H9 (cell line): ENCODE measurements around the gene UBQLN4. TPM values are rescaled to one million over a fixed set of nuclear protein-coding genes. Genes with fewer than 3 reads are reported as not detected.

ENCODE experiments used
- DNase-seq: peaks from one replicate; pipeline ENCODE4 v3.0.0-alpha.2; 2017
- H2AFZ ChIP-seq: one replicate; pipeline ENCODE4 v1.6.1; 2013; ENCODE audit warnings: mild to moderate bottlenecking, low read length, control low read depth, moderate library complexity
- H2AK5ac ChIP-seq: 2 replicates; pipeline ENCODE4 v1.6.1; 2013; ENCODE audit warnings: low read length, control low read depth, mixed read lengths; ENCODE audit not compliant: insufficient read length
- H2BK120ac ChIP-seq: one replicate; pipeline ENCODE4 v1.6.1; 2013; ENCODE audit warnings: low read depth, mild to moderate bottlenecking, low read length, control low read depth, inconsistent platforms; ENCODE audit not compliant: poor library complexity, severe bottlenecking
- H2BK12ac ChIP-seq: 2 replicates; pipeline ENCODE4 v1.6.1; 2013; ENCODE audit warnings: low read length, control low read depth, mixed read lengths, low read depth; ENCODE audit not compliant: insufficient read length
- H2BK15ac ChIP-seq: 2 replicates; pipeline ENCODE4 v1.6.1; 2013; ENCODE audit warnings: low read depth, low read length, control low read depth
- H2BK20ac ChIP-seq: one replicate; pipeline ENCODE4 v1.6.1; 2013; ENCODE audit warnings: low read depth, mild to moderate bottlenecking, low read length, control low read depth, inconsistent platforms; ENCODE audit not compliant: poor library complexity, severe bottlenecking
- H2BK5ac ChIP-seq: 2 replicates; pipeline ENCODE4 v1.6.1; 2013; ENCODE audit warnings: low read length, control low read depth, mixed read lengths; ENCODE audit not compliant: insufficient read length
- H3K14ac ChIP-seq: 2 replicates; pipeline ENCODE4 v1.6.1; 2013; ENCODE audit warnings: low read length, control low read depth; ENCODE audit not compliant: insufficient read depth
- H3K18ac ChIP-seq: 2 replicates; pipeline ENCODE4 v1.6.1; 2013; ENCODE audit warnings: low read depth, mild to moderate bottlenecking, mixed read lengths, low read length, control low read depth; ENCODE audit not compliant: insufficient read length
- H3K23ac ChIP-seq: 2 replicates; pipeline ENCODE4 v1.6.1; 2013; ENCODE audit warnings: low read length, control low read depth, mixed read lengths, low read depth; ENCODE audit not compliant: insufficient read length
- H3K23me2 ChIP-seq: 2 replicates; pipeline ENCODE4 v1.6.1; 2013; ENCODE audit warnings: low read depth, mild to moderate bottlenecking, mixed read lengths, low read length, control low read depth; ENCODE audit not compliant: insufficient read length, poor library complexity, severe bottlenecking
- H3K27ac ChIP-seq: 2 replicates; pipeline ENCODE4 v1.5.1; 2013; ENCODE audit warnings: low read length, control low read depth, mixed read lengths, low read depth; ENCODE audit not compliant: insufficient read length
- H3K27me3 ChIP-seq: 2 replicates; pipeline ENCODE4 v1.6.1; 2013; ENCODE audit warnings: low read length, control low read depth, inconsistent platforms; ENCODE audit not compliant: insufficient read depth
- H3K4ac ChIP-seq: 2 replicates; pipeline ENCODE4 v1.6.1; 2013; ENCODE audit warnings: low read depth, mild to moderate bottlenecking, control low read depth, inconsistent platforms, low read length, moderate library complexity
- H3K4me1 ChIP-seq: 2 replicates; pipeline ENCODE4 v1.6.1; 2013; ENCODE audit warnings: low read length, control low read depth, inconsistent platforms; ENCODE audit not compliant: insufficient read depth
- H3K4me2 ChIP-seq: 2 replicates; pipeline ENCODE4 v1.6.1; 2013; ENCODE audit warnings: low read length, control low read depth, mixed read lengths; ENCODE audit not compliant: insufficient read length, insufficient read depth
- H3K56ac ChIP-seq: 2 replicates; pipeline ENCODE4 v1.6.1; 2013; ENCODE audit warnings: low read depth, mild to moderate bottlenecking, mixed read lengths, low read length, control low read depth; ENCODE audit not compliant: insufficient read length
- H3K79me1 ChIP-seq: 2 replicates; pipeline ENCODE4 v1.6.1; 2013; ENCODE audit warnings: low read depth, mild to moderate bottlenecking, moderate library complexity, low read length, control low read depth, inconsistent platforms; ENCODE audit not compliant: insufficient read depth, poor library complexity, severe bottlenecking
- H3K79me2 ChIP-seq: 2 replicates; pipeline ENCODE4 v1.6.1; 2013; ENCODE audit warnings: low read length, control low read depth, inconsistent platforms; ENCODE audit not compliant: insufficient read depth
- H3K9ac ChIP-seq: 2 replicates; pipeline ENCODE4 v1.6.1; 2013; ENCODE audit warnings: low read length, control low read depth, mixed read lengths; ENCODE audit not compliant: insufficient read length; ENCODE audit errors: extremely low read depth
- H3K9me3 ChIP-seq: one replicate; pipeline ENCODE4 v1.6.1; 2013; ENCODE audit warnings: low read depth, low read length, inconsistent platforms; ENCODE audit not compliant: control insufficient read depth
- H3T11ph ChIP-seq: one replicate; pipeline ENCODE4 v1.6.1; 2013; ENCODE audit warnings: mild to moderate bottlenecking, low read length, control low read depth, inconsistent platforms
- H4K20me1 ChIP-seq: one replicate; pipeline ENCODE4 v1.6.1; 2013; ENCODE audit not compliant: control insufficient read depth, insufficient read length, insufficient read depth
- H4K5ac ChIP-seq: 2 replicates; pipeline ENCODE4 v1.6.1; 2013; ENCODE audit warnings: low read depth, mild to moderate bottlenecking, mixed read lengths, low read length, control low read depth; ENCODE audit not compliant: insufficient read length
- H4K8ac ChIP-seq: replicated peaks from 2 replicates; pipeline ENCODE4 v1.6.1; 2013; ENCODE audit warnings: low read length, control low read depth, mixed read lengths, low read depth; ENCODE audit not compliant: insufficient read length
- H4K91ac ChIP-seq: 2 replicates; pipeline ENCODE4 v1.6.1; 2013; ENCODE audit warnings: low read depth, mild to moderate bottlenecking, moderate library complexity, mixed read lengths, low read length, control low read depth; ENCODE audit not compliant: insufficient read length
- H3K27ac Mint-ChIP-seq, 3 experiments: 2 replicates in 2 of 3; 3 replicates in 1 of 3; pipeline ENCODE4 v1.8.0; 2020 to 2021; ENCODE audit warnings: mixed read lengths in 3 of 3, mild to moderate bottlenecking in 1 of 3, moderate library complexity in 1 of 3
- H3K27me3 Mint-ChIP-seq: 2 replicates; pipeline ENCODE4 v1.8.0; 2021; ENCODE audit warnings: low read depth, mild to moderate bottlenecking, moderate library complexity, mixed read lengths
- H3K36me3 Mint-ChIP-seq, 3 experiments: 2 replicates in 2 of 3; 3 replicates in 1 of 3; pipeline ENCODE4 v1.8.0; 2020 to 2021; ENCODE audit warnings: low read depth in 3 of 3, mixed read lengths in 3 of 3; ENCODE audit not compliant: insufficient read depth in 1 of 3
- H3K4me1 Mint-ChIP-seq, 2 experiments: 2 replicates each; pipeline ENCODE4 v1.8.0; 2020; ENCODE audit warnings: mixed read lengths in 2 of 2
- H3K4me3 Mint-ChIP-seq, 2 experiments: 2 replicates in 1 of 2; 3 replicates in 1 of 2; pipeline ENCODE4 v1.8.0; 2020 to 2021; ENCODE audit warnings: mild to moderate bottlenecking in 2 of 2, mixed read lengths in 2 of 2, moderate library complexity in 1 of 2
- H3K9me3 Mint-ChIP-seq, 2 experiments: 2 replicates in 1 of 2; 3 replicates in 1 of 2; pipeline ENCODE4 v1.8.0; 2020; ENCODE audit warnings: mild to moderate bottlenecking in 2 of 2, mixed read lengths in 2 of 2, moderate library complexity in 1 of 2
- WGBS: extraction: QIAGEN DNeasy Blood & Tissue Kit; methylation state at CpG from one replicate; pipeline ENCODE4 v1.1.7; 2013; ENCODE audit warnings: missing lambda C conversion rate, low lambda C conversion rate, mixed read lengths; ENCODE audit not compliant: insufficient read length; ENCODE audit errors: extremely low coverage; 5-methylcytosine and 5-hydroxymethylcytosine counted together
- total RNA-seq: library from RNA; stranded (reverse); gene quantifications from 2 replicates; pipeline ENCODE4 v1.2.1, GENCODE V29; 2021
- TF ChIP-seq, protein P1 (sequence below): fragments of 200-600 bp; sonication (generic); conservative IDR thresholded peaks from 3 replicates; pipeline ENCODE4 v1.8.0; 2021; ENCODE audit warnings: antibody characterized with exemption, mild to moderate bottlenecking

The UBQLN4 gene
- total RNA-seq, 1 experiment from 2014 or later = 49.4 TPM

DNA sequence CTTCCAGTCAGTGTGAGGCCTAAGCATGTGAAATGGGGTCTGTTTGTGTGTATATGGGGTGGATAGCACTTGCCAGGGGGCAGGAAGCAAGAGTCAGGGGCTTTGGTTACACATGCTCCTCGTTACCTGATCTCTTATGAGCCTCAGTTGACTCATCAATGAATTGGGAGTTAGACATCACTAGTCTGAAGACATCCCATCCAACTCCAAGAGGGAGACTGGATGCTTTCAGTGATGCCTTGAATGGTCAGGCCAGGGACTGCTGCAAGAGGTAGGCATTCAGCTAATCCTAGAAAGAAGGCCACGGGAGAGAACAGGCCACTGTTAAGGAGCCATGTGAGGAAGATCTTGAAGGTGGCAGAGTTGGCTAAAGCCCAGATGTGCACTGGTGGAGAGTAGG, 13.7 kb upstream of the UBQLN4 start:
- peaks cover 39 to 59% of the 10 kb centered on the region in 2 experiments for H3K4me1 Mint-ChIP-seq
- Histone ChIP-seq H2AFZ (no peak overlapping the region), H3K4me2 (no peak overlapping the region), H3T11ph (no peak overlapping the region), H2BK12ac (no peak overlapping the region), H2BK120ac (no peak overlapping the region), H3K4me1 (peaks cover under 1% of the 10 kb centered on the region; the same call in 1 of the 2 replicates), H3K23me2 (no peaks in the 10 kb centered on the region), H2AK5ac (no peak overlapping the region), H4K8ac (no peak overlapping the region), H2BK20ac (no peak overlapping the region), H3K14ac (no peak overlapping the region), H2BK15ac (no peak overlapping the region), H3K4ac (no peak overlapping the region), H3K56ac (no peak overlapping the region), H3K27me3 (no peaks in the 10 kb centered on the region), H3K18ac (no peak overlapping the region), H4K20me1 (no peaks in the 10 kb centered on the region), H3K9me3 (no peaks in the 10 kb centered on the region), H3K79me1 (no peaks in the 10 kb centered on the region), H3K23ac (no peak overlapping the region), H3K9ac (no peak overlapping the region), H3K27ac (no peak overlapping the region), H4K5ac (no peak overlapping the region), H2BK5ac (no peak overlapping the region), H3K79me2 (no peaks in the 10 kb centered on the region), H4K91ac (no peak overlapping the region)
- H3K4me3 Mint-ChIP-seq = no peak overlapping the region
- no CpG with 5 or more reads among the region's 2 CpGs for WGBS
- 0 out of 7 replicates have a peak overlapping the region, but pooled peaks of 2 of the 3 experiments have one; percentile 3 to 16 for H3K27ac Mint-ChIP-seq
- no peaks in the 10 kb centered on the region for H3K9me3 Mint-ChIP-seq
- H3K27me3 Mint-ChIP-seq = no peaks in the 10 kb centered on the region; the same call in none of the 2 replicates
- peaks cover 4 to 27% (median 24%) of the 10 kb centered on the region in 3 experiments; a peak in 6 of 7 replicates for H3K36me3 Mint-ChIP-seq
- TF ChIP-seq, protein P1, sequence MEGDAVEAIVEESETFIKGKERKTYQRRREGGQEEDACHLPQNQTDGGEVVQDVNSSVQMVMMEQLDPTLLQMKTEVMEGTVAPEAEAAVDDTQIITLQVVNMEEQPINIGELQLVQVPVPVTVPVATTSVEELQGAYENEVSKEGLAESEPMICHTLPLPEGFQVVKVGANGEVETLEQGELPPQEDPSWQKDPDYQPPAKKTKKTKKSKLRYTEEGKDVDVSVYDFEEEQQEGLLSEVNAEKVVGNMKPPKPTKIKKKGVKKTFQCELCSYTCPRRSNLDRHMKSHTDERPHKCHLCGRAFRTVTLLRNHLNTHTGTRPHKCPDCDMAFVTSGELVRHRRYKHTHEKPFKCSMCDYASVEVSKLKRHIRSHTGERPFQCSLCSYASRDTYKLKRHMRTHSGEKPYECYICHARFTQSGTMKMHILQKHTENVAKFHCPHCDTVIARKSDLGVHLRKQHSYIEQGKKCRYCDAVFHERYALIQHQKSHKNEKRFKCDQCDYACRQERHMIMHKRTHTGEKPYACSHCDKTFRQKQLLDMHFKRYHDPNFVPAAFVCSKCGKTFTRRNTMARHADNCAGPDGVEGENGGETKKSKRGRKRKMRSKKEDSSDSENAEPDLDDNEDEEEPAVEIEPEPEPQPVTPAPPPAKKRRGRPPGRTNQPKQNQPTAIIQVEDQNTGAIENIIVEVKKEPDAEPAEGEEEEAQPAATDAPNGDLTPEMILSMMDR = no peak
- no peak for DNase-seq
